ENCODE measurements around the gene CHMP1B.

The CHMP1B gene

DNA sequence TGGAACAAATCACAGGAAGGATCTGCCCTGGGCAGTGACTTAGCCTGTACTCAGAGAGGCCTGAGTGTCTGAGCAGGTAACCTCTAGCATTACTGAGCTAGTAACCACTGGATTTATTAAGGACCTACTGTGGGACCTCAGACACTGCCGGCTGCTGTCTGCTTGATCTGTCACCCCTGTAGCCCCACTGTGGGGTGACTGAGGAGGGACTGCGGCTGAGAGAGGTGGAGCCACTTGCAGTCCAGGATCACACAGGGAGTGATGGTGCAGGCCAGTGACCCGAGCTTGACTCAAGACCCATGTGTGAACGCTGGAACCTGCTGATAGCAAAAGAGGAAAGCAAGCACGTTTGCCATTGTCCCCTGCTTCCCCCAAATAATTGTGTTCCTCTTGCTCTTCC is 15.6 kb downstream of the CHMP1B start:
- TF ChIP-seq POLR2AphosphoS5 (IDR thresholded peaks at IDR 0.05; ENCODE audit: borderline replicate concordance, low read depth, low read length), result no peak
- TF ChIP-seq EZH2 (IDR thresholded peaks at IDR 0.05), result no peak
- no peak for TF ChIP-seq FOXP2 (optimal IDR thresholded peaks at IDR 0.05; ENCODE audit: control extremely low read depth, extremely low read length, insufficient read depth)
- no peak for DNase-seq (ENCODE audit: low read depth, low spot score)
- H3K4me3 ChIP-seq, result no peak overlapping the region

DNA sequence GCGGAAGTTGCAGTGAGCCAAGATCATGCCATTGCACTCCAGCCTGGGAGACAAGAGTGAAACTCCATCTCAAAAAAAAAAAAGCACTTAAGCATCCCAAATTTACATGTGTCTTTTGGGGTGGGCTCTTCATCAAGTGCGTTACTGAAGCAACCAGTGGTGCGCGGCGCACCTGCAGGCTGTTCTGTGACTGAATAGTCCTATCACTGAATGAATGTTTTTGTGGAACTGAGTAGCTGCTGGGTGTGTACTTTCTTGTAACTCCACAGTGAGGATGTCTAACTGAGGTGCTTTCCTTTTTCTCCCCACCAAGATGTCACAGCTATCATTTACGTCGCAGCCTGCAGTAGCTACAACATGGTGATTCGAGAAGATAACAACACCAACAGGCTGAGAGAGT is 17.0 kb downstream of the CHMP1B start:
- H3K27ac ChIP-seq, result no peak overlapping the region
- no peak overlapping the region for H3K4me3 ChIP-seq
- no peaks in the 10 kb centered on the region for H3K9me3 ChIP-seq (ENCODE audit: low read depth, low read length)
- H3K36me3 ChIP-seq (ENCODE audit: insufficient read depth, low read length), result no peaks in the 10 kb centered on the region
- H3K9ac ChIP-seq (ENCODE audit: insufficient read length), result no peak overlapping the region
- no peak for DNase-seq (ENCODE audit: low read depth, low spot score)
- TF ChIP-seq EZH2 (IDR thresholded peaks at IDR 0.05) (no peak), FOXP2 (optimal IDR thresholded peaks at IDR 0.05; ENCODE audit: control extremely low read depth, extremely low read length, insufficient read depth) (no peak), POLR2AphosphoS5 (IDR thresholded peaks at IDR 0.05; ENCODE audit: borderline replicate concordance, low read depth, low read length) (no peak)

More for the DNA sequence above, 15.6 kb downstream of the CHMP1B start:
- Histone ChIP-seq H3K27ac (no peak overlapping the region), H3K9ac (ENCODE audit: insufficient read length) (no peak overlapping the region), H3K36me3 (ENCODE audit: insufficient read depth, low read length) (no peaks in the 10 kb centered on the region), H3K9me3 (ENCODE audit: low read depth, low read length) (no peaks in the 10 kb centered on the region)

DNA sequence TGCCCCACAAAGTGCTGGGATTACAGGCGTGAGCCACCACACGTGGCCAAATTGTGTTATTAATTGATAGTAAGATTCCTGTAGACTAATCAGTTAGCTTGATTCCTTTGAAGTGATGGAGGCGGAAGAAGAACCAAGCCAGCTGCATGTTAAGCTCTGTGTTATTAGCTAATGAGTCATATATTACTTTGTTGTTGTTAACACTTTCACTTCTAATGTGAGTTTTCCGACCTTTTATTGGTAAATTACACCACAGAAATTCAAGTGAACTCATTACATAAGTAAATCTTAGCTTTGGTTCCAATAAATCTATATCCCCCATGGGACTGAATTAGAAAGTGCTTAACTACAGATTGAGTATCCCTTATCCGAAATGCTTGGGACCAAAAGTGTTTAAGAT is 20.3 kb downstream of the CHMP1B start:
- Histone ChIP-seq H3K4me3 (no peak overlapping the region), H3K9me3 (ENCODE audit: low read depth, low read length) (no peaks in the 10 kb centered on the region)
- DNase-seq (ENCODE audit: low read depth, low spot score), result no peak

DNA sequence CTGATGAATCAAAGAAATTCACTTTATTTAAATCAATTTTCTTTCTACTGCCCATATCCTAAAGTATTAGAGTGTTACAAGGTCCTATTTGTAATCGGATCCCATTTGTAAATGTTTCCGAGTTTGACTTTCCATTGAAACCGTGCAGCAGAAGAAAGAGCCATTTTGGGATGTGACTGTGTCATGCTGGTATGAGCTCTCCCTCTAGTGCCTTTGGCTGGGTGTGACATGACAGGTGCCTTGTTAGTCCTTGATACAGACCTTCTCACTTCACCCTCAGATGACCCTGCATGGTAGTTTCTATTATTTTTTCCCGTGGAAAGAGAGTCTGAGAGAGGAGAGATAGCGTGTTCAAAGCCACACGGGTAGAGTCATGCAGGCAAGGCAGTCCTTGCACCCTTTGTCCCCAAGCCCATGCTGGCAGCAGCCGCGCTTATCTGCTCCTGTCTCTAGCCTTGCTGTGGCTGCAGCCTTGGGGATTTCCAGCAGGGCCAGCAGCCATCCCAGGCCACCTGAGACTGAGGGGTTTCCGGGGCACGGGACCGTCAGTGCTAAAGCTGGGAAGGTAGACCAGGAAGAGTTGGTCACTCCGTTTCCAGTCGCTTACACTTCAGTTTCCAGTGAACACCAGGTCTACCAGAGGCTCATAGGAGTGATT is 21.4 kb downstream of the CHMP1B start:
- H3K36me3 ChIP-seq (ENCODE audit: insufficient read depth, low read length), result no peaks in the 10 kb centered on the region
- H3K27ac ChIP-seq, result no peak overlapping the region
- H3K9me3 ChIP-seq (ENCODE audit: low read depth, low read length), result no peaks in the 10 kb centered on the region
- H3K9ac ChIP-seq (ENCODE audit: insufficient read length), result no peak overlapping the region
- TF ChIP-seq EZH2 (IDR thresholded peaks at IDR 0.05) (no peak), POLR2AphosphoS5 (IDR thresholded peaks at IDR 0.05; ENCODE audit: borderline replicate concordance, low read depth, low read length) (no peak), FOXP2 (optimal IDR thresholded peaks at IDR 0.05; ENCODE audit: control extremely low read depth, extremely low read length, insufficient read depth) (no peak)
- H3K4me3 ChIP-seq, result no peak overlapping the region
- DNase-seq (ENCODE audit: low read depth, low spot score), result no peak

More for the DNA sequence above, 20.3 kb downstream of the CHMP1B start:
- H3K36me3 ChIP-seq (ENCODE audit: insufficient read depth, low read length), result no peaks in the 10 kb centered on the region
- no peak overlapping the region for H3K27ac ChIP-seq
- H3K9ac ChIP-seq (ENCODE audit: insufficient read length), result no peak overlapping the region
- TF ChIP-seq POLR2AphosphoS5 (IDR thresholded peaks at IDR 0.05; ENCODE audit: borderline replicate concordance, low read depth, low read length) (no peak), FOXP2 (optimal IDR thresholded peaks at IDR 0.05; ENCODE audit: control extremely low read depth, extremely low read length, insufficient read depth) (no peak)

DNA sequence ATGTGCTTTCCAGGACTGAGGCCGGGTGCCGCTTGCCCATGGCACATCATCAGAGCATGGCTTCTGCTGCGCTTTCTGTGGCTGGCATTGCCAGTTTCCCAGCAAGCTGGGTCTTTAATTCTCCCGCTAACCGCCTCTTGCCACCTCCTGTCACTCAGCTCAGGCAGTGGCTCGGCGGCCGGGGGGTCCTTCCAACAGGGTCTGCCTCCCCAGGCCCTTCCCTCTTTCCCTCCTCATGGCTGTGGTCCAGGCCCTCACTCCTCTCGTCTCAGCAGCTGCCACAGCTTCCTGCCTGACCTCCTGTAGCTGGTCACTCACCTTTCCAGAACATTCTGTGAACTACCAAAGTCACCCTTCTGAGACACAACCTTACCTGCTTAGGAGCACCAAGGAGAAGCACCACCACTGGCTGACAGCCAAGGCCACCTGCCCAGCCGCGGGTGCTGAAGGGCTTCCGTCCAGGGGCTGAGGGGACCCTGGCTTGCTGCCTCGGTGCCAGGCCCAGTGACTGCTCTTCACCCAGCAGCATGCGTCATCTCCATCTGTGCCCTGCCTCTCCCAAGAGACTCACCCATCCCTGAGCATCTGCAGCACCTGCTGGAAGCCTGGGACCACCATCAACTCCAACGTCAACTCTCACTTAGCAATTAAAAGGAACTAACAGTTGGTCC is 22.6 kb downstream of the CHMP1B start:
- Histone ChIP-seq H3K9ac (ENCODE audit: insufficient read length) (no peak overlapping the region), H3K9me3 (ENCODE audit: low read depth, low read length) (no peaks in the 10 kb centered on the region), H3K27ac (no peak overlapping the region), H3K36me3 (ENCODE audit: insufficient read depth, low read length) (no peaks in the 10 kb centered on the region), H3K4me3 (no peak overlapping the region)
- TF ChIP-seq EZH2 (IDR thresholded peaks at IDR 0.05) (no peak), POLR2AphosphoS5 (IDR thresholded peaks at IDR 0.05; ENCODE audit: borderline replicate concordance, low read depth, low read length) (no peak), FOXP2 (optimal IDR thresholded peaks at IDR 0.05; ENCODE audit: control extremely low read depth, extremely low read length, insufficient read depth) (no peak)
- DNase-seq (ENCODE audit: low read depth, low spot score), result no peak

DNA sequence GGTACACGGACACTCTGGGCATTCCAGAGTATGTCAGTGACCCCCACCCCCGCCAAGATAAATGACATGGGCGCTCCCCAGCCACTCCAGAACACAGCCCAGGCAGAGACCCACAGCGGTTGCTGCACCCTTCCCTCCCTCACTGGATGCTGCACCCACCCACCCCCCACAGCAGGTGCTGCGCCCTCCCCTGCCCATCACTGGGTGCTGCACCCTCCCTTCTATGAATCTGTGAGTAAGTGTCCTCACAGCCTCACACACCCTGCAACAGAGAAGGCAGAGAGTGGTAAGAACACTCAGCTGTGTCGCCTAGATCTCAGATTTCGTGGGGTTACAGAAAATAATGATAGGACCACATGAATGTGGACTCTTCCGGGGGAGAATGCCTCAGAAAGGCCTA is 23.5 kb downstream of the CHMP1B start:
- DNase-seq (ENCODE audit: low read depth, low spot score), result no peak
- Histone ChIP-seq H3K4me3 (no peak overlapping the region), H3K36me3 (ENCODE audit: insufficient read depth, low read length) (no peaks in the 10 kb centered on the region), H3K9me3 (ENCODE audit: low read depth, low read length) (no peaks in the 10 kb centered on the region), H3K27ac (no peak overlapping the region), H3K9ac (ENCODE audit: insufficient read length) (no peak overlapping the region)
- TF ChIP-seq FOXP2 (optimal IDR thresholded peaks at IDR 0.05; ENCODE audit: control extremely low read depth, extremely low read length, insufficient read depth) (no peak), EZH2 (IDR thresholded peaks at IDR 0.05) (no peak), POLR2AphosphoS5 (IDR thresholded peaks at IDR 0.05; ENCODE audit: borderline replicate concordance, low read depth, low read length) (no peak)

DNA sequence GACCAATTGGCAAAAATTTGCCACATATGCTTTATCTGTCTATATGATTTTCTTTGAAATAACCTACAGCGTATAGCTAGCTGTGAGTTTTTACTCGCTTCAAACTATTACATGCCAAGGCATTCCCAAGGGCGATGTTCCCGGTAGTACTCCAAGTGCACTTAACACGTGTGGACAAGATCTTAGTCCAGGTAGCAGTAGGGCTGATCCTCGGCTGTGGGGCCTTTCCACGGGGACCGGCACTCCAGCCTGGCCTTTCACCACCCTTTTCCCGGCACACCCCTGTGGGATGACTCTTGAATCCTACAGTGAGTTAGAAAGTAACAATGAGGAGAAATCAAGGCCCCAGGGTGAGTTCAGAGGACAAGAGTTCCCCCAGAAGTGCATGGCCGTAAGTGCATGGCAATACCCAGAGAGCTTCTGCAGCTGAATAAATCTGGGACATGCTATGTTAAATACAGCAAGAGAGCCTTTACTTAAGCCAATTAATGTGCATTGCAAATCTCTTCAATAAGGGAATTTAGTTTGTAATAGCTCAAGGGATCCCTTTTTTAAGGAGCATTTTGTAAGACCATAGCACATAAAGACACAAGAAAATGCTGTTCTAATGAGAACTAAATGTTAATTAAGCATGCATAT is 26.4 kb downstream of the CHMP1B start:
- TF ChIP-seq EZH2 (IDR thresholded peaks at IDR 0.05) (no peak), FOXP2 (optimal IDR thresholded peaks at IDR 0.05; ENCODE audit: control extremely low read depth, extremely low read length, insufficient read depth) (no peak), POLR2AphosphoS5 (IDR thresholded peaks at IDR 0.05; ENCODE audit: borderline replicate concordance, low read depth, low read length) (no peak)
- no peaks in the 10 kb centered on the region for H3K36me3 ChIP-seq (ENCODE audit: insufficient read depth, low read length)
- H3K9ac ChIP-seq (ENCODE audit: insufficient read length), result no peak overlapping the region
- H3K27ac ChIP-seq, result no peak overlapping the region
- H3K9me3 ChIP-seq (ENCODE audit: low read depth, low read length), result no peaks in the 10 kb centered on the region
- H3K4me3 ChIP-seq, result no peak overlapping the region
- DNase-seq (ENCODE audit: low read depth, low spot score), result no peak

DNA sequence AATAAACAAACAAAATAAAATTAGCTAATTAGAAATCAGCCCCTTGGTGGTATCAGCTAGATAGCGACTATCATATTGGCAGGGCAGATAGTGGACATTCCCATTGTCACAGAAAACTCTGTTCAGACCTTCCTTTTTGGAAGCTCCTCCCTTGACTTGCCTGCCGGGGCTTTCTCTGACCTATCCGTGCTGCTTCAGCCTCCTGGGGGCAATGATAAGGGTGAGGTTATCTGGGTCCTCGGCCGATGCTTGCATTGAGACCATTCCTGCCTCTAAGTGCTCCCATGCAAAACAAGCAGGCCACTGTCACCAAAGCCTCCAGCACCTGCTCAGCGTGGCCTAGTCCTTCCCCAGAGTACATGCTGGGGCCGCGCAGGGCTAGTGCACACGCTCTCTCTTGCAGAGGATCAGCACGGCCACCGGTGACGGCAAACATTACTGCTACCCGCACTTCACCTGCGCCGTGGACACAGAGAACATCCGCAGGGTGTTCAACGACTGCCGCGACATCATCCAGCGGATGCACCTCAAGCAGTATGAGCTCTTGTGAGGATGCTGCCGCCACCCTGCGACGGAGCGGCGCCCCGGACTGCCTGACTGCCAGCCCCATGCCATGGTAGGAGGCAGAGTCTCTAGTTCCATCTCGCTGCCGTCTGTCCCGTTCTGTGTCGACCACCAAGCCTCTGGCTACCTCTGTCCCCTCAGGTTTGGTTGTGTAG is 29.5 kb downstream of the CHMP1B start:
- Histone ChIP-seq H3K36me3 (ENCODE audit: insufficient read depth, low read length) (no peaks in the 10 kb centered on the region), H3K27ac (no peak overlapping the region), H3K4me3 (no peak overlapping the region), H3K9ac (ENCODE audit: insufficient read length) (no peak overlapping the region), H3K9me3 (ENCODE audit: low read depth, low read length) (no peaks in the 10 kb centered on the region)
- no peak for DNase-seq (ENCODE audit: low read depth, low spot score)
- no peak for TF ChIP-seq POLR2AphosphoS5 (IDR thresholded peaks at IDR 0.05; ENCODE audit: borderline replicate concordance, low read depth, low read length)
- TF ChIP-seq FOXP2 (optimal IDR thresholded peaks at IDR 0.05; ENCODE audit: control extremely low read depth, extremely low read length, insufficient read depth), result no peak
- no peak for TF ChIP-seq EZH2 (IDR thresholded peaks at IDR 0.05)

All from SK-N-MC (cell line).